SK-N-SH treated with all-trans-retinoic acid at 6 μM for 48 hours (cell line): ENCODE results near the gene SLC6A3.

Experiments
- ARNTL ChIP-seq: fragments of 450-650 bp; formaldehyde crosslinking; IDR thresholded peaks from 2 replicates; pipeline ENCODE4 v1.5.0; 2020; ENCODE audit warnings: low read depth, mild to moderate bottlenecking, moderate library complexity, borderline replicate concordance
- ESRRG ChIP-seq: fragments of 250-450 bp; sonication (Bioruptor Pico); IDR thresholded peaks from 2 replicates; pipeline ENCODE4 v1.6.1; 2021; ENCODE audit warnings: mild to moderate bottlenecking
- ISL1 ChIP-seq: fragments of 250-450 bp; sonication (Bioruptor Pico); IDR thresholded peaks from 2 replicates; pipeline ENCODE4 v2.1.2; 2022; ENCODE audit warnings: mild to moderate bottlenecking, moderate library complexity
- PATZ1 ChIP-seq: fragments of 250-450 bp; sonication (Bioruptor Pico); IDR thresholded peaks from 2 replicates; pipeline ENCODE4 v1.8.0; 2020; ENCODE audit warnings: mild to moderate bottlenecking, moderate library complexity, borderline replicate concordance
- RARB ChIP-seq: fragments of 250-450 bp; sonication (Bioruptor Pico); IDR thresholded peaks from 2 replicates; pipeline ENCODE4 v1.8.0; 2021; ENCODE audit warnings: mild to moderate bottlenecking, moderate library complexity
- SNAI2 ChIP-seq: fragments of 250-450 bp; sonication (Bioruptor Pico); IDR thresholded peaks from 2 replicates; pipeline ENCODE4 v1.5.0; 2020; ENCODE audit warnings: mild to moderate bottlenecking, moderate library complexity
- TCF4 ChIP-seq: fragments of 250-450 bp; sonication (Bioruptor Pico); IDR thresholded peaks from 2 replicates; pipeline ENCODE4 v1.8.0; 2021; ENCODE audit warnings: mild to moderate bottlenecking, moderate library complexity, borderline replicate concordance
- ZFP3 ChIP-seq: fragments of 250-450 bp; sonication (Bioruptor Pico); IDR thresholded peaks from 2 replicates; pipeline ENCODE4 v1.5.0; 2020; ENCODE audit warnings: mild to moderate bottlenecking, moderate library complexity
- ZFP30 ChIP-seq: fragments of 450-650 bp; formaldehyde crosslinking; IDR thresholded peaks from 2 replicates; pipeline ENCODE4 v1.5.0; 2022; ENCODE audit warnings: mild to moderate bottlenecking, moderate library complexity
- ZNF565 ChIP-seq: fragments of 450-650 bp; formaldehyde crosslinking; conservative IDR thresholded peaks from 2 replicates; pipeline ENCODE4 v1.5.0; 2020; ENCODE audit warnings: low read depth, mild to moderate bottlenecking, moderate library complexity
- ZNF8 ChIP-seq: fragments of 450-650 bp; formaldehyde crosslinking; IDR thresholded peaks from 2 replicates; pipeline ENCODE4 v1.5.0; 2020; ENCODE audit warnings: mild to moderate bottlenecking, moderate library complexity
- TF ChIP-seq, protein P1 (sequence below): fragments of 250-450 bp; sonication (Bioruptor Pico); IDR thresholded peaks from 2 replicates; pipeline ENCODE4 v1.5.1; 2020; ENCODE audit warnings: low read depth, mild to moderate bottlenecking, moderate library complexity
- TF ChIP-seq, protein P2 (sequence below): fragments of 250-450 bp; sonication (Bioruptor Pico); IDR thresholded peaks from 2 replicates; pipeline ENCODE4 v1.8.0; 2021; ENCODE audit warnings: low read depth, mild to moderate bottlenecking, moderate library complexity, borderline replicate concordance

DNA sequence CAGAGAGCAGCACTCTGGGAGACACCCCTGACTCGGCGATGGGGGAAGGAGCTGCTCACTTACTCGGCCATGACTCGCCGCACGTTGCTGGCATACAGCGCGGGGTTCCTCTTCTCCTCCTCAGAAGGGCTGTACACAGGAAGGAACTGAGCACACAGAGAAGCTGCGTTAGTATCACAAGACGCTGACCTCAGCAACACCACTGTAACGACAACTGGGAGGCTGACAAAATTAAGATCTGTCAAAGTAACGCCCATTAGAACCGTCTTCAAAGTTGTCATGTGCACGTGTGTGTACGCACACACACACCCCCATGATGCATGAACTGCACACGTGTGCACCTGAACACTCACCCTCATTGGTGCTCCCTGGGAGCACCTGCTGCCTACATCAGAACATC, 32.1 kb upstream of the SLC6A3 start:
- TF ChIP-seq, protein P1, sequence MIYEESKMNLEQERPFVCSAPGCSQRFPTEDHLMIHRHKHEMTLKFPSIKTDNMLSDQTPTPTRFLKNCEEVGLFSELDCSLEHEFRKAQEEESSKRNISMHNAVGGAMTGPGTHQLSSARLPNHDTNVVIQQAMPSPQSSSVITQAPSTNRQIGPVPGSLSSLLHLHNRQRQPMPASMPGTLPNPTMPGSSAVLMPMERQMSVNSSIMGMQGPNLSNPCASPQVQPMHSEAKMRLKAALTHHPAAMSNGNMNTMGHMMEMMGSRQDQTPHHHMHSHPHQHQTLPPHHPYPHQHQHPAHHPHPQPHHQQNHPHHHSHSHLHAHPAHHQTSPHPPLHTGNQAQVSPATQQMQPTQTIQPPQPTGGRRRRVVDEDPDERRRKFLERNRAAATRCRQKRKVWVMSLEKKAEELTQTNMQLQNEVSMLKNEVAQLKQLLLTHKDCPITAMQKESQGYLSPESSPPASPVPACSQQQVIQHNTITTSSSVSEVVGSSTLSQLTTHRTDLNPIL, result no peak
- TF ChIP-seq ZNF565 (CRISPR knock-in tag) (no peak), ZFP30 (CRISPR knock-in tag) (no peak), ARNTL (CRISPR knock-in tag) (no peak), PATZ1 (CRISPR knock-in tag) (no peak), RARB (no peak), ZNF8 (CRISPR knock-in tag) (no peak), ISL1 (CRISPR knock-in tag) (no peak), ZFP3 (CRISPR knock-in tag) (no peak), TCF4 (no peak), ESRRG (CRISPR knock-in tag) (no peak), SNAI2 (no peak)
- TF ChIP-seq, protein P2, sequence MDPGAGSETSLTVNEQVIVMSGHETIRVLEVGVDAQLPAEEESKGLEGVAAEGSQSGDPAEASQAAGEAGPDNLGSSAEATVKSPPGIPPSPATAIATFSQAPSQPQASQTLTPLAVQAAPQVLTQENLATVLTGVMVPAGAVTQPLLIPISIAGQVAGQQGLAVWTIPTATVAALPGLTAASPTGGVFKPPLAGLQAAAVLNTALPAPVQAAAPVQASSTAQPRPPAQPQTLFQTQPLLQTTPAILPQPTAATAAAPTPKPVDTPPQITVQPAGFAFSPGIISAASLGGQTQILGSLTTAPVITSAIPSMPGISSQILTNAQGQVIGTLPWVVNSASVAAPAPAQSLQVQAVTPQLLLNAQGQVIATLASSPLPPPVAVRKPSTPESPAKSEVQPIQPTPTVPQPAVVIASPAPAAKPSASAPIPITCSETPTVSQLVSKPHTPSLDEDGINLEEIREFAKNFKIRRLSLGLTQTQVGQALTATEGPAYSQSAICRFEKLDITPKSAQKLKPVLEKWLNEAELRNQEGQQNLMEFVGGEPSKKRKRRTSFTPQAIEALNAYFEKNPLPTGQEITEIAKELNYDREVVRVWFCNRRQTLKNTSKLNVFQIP (CRISPR knock-in tag), result no peak
